ENCODE measurements around the gene KIN. TPM values are rescaled to one million over a fixed set of nuclear protein-coding genes. Genes with fewer than 3 reads are reported as not detected.
"Not testable (repeated sequence)": the region's sequence is repeated elsewhere in the genome, so short reads cannot be mapped to it uniquely, and the experiment has no call there.

The KIN gene
- total RNA-seq, 1 experiment from 2014 or later: 27.9 TPM

DNA sequence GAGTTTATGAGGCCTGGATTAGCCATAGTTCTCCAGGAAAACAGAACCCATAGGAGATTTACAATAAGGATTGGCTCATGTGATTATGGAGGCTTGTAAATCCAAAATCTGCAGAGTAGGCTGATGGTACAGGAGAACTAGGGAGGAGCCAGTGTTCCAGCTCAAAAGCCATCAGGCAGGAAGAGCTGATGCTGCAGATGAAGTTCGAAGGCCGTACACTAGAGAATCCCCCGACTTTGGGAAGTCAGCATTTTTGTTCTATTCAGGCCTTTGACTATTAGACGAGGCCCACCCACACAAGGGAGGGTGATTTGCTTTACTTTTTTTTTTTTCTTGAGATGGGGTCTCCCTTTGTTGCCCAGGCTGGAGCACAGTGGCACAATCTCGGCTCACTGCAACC, 37.6 kb downstream of the KIN start:
- no peaks in the 10 kb centered on the region for H3K4me1 ChIP-seq
- peaks cover 1% of the 10 kb centered on the region; the same call in 1 of the 2 replicates for H3K36me3 ChIP-seq (ENCODE audit: control insufficient read depth, insufficient read depth, low read length)
- intact Hi-C loops (cut with micrococcal nuclease; ENCODE audit: unreplicated experiment): no loop called here
- POLR2A ChIA-PET: no interaction called here
- no peak overlapping the region for H3K4me3 ChIP-seq (ENCODE audit: low read depth, low read length)
- Mint-ChIP-seq H3K9me3 (ENCODE audit: unreplicated experiment) (no peaks in the 10 kb centered on the region), H3K27ac (ENCODE audit: unreplicated experiment) (no peak overlapping the region), H3K4me1 (ENCODE audit: low read depth, unreplicated experiment) (no peaks in the 10 kb centered on the region), H3K36me3 (ENCODE audit: insufficient read depth, unreplicated experiment) (peaks cover 64% of the 10 kb centered on the region), H3K27me3 (ENCODE audit: insufficient read depth, unreplicated experiment) (no peaks in the 10 kb centered on the region), H3K4me3 (ENCODE audit: unreplicated experiment) (no peak overlapping the region)
- CTCF ChIA-PET: no interaction called here
- no peaks in the 10 kb centered on the region for H3K9me3 ChIP-seq
- BruUV-seq (replicated peaks): no TSS peak
- TF ChIP-seq, protein P1, sequence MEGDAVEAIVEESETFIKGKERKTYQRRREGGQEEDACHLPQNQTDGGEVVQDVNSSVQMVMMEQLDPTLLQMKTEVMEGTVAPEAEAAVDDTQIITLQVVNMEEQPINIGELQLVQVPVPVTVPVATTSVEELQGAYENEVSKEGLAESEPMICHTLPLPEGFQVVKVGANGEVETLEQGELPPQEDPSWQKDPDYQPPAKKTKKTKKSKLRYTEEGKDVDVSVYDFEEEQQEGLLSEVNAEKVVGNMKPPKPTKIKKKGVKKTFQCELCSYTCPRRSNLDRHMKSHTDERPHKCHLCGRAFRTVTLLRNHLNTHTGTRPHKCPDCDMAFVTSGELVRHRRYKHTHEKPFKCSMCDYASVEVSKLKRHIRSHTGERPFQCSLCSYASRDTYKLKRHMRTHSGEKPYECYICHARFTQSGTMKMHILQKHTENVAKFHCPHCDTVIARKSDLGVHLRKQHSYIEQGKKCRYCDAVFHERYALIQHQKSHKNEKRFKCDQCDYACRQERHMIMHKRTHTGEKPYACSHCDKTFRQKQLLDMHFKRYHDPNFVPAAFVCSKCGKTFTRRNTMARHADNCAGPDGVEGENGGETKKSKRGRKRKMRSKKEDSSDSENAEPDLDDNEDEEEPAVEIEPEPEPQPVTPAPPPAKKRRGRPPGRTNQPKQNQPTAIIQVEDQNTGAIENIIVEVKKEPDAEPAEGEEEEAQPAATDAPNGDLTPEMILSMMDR (IDR thresholded peaks at IDR 0.05; ENCODE audit: insufficient read depth in 1 of 2, low read depth in 1 of 2, low read length in 1 of 2, severe bottlenecking in 1 of 2, unreplicated experiment in 1 of 2): no peak
- DNase-seq: no peak
- H3K27me3 ChIP-seq (replicated peaks; ENCODE audit: control insufficient read depth, insufficient read depth, low read length): no peaks in the 10 kb centered on the region

DNA sequence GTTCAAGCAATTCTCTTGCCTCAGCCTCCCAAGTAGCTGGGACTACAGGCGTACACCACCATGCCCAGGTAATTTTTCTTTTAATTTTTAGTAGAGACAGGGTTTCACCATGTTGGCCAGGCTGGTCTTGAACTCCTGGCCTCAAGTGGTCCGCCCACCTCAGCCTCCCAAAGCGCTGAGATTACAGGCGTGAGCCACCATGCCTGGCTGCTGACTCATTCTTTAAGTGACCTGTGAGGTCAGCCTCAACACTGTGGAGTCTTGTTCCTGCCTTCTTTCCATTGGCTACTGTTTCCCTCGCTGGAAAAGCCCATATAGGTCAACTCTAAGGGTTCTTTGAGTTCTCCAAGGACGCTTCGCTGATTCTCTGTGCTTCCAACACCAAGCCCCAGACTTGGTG, 39.2 kb downstream of the KIN start:
- intact Hi-C loops (cut with micrococcal nuclease; ENCODE audit: unreplicated experiment); H3K4me1 ChIP-seq; H3K36me3 ChIP-seq (ENCODE audit: control insufficient read depth, insufficient read depth, low read length); DNase-seq; H3K27ac Mint-ChIP-seq (ENCODE audit: unreplicated experiment); H3K27me3 Mint-ChIP-seq (ENCODE audit: insufficient read depth, unreplicated experiment); H3K4me3 ChIP-seq (ENCODE audit: low read depth, low read length); H3K4me3 Mint-ChIP-seq (ENCODE audit: unreplicated experiment); H3K9me3 Mint-ChIP-seq (ENCODE audit: unreplicated experiment); BruUV-seq (replicated peaks); H3K27me3 ChIP-seq (replicated peaks; ENCODE audit: control insufficient read depth, insufficient read depth, low read length); POLR2A ChIA-PET; H3K9me3 ChIP-seq; H3K4me1 Mint-ChIP-seq (ENCODE audit: low read depth, unreplicated experiment): not testable (repeated sequence)
- CTCF ChIA-PET: interaction anchor here (1.2 kb wide), 1 partner anchor 223 kb away, joined by 3 read pairs; no protein-coding TSS in a partner anchor
- H3K36me3 Mint-ChIP-seq (ENCODE audit: insufficient read depth, unreplicated experiment): peaks cover 48% of the 10 kb centered on the region

DNA sequence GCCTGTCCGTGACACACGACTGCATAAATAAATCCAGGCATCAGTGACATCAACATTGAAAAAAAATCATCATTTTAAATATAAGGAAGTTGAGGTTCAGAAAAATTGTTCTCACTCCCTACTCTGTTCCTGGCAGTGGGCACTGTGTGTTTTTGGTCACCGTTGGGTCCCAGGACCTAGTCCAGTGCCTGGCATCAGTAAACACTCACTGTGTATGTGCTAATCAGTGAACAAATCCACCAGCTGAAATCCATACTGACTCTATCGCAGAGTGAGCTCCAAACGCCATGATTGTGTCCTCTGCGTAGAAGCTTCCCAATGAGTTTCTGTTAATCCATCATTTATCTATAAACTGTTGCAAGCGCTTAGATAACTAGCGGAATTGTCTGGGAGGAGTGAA, 43.5 kb downstream of the KIN start:
- CTCF ChIA-PET: no interaction called here
- TF ChIP-seq, protein P1 (IDR thresholded peaks at IDR 0.05; ENCODE audit: insufficient read depth in 1 of 2, low read depth in 1 of 2, low read length in 1 of 2, severe bottlenecking in 1 of 2, unreplicated experiment in 1 of 2): no peak

More for the DNA sequence above, 43.5 kb downstream of the KIN start:
- H3K27me3 Mint-ChIP-seq (ENCODE audit: insufficient read depth, unreplicated experiment): no peaks in the 10 kb centered on the region
- no peak overlapping the region for H3K27ac Mint-ChIP-seq (ENCODE audit: unreplicated experiment)
- no peak for DNase-seq
- POLR2A ChIA-PET: no interaction called here
- H3K27me3 ChIP-seq (replicated peaks; ENCODE audit: control insufficient read depth, insufficient read depth, low read length): no peaks in the 10 kb centered on the region
- H3K4me3 ChIP-seq (ENCODE audit: low read depth, low read length): no peak overlapping the region
- H3K9me3 ChIP-seq: no peaks in the 10 kb centered on the region
- peaks cover 7% of the 10 kb centered on the region for H3K36me3 Mint-ChIP-seq (ENCODE audit: insufficient read depth, unreplicated experiment)
- BruUV-seq (replicated peaks): no TSS peak
- no peaks in the 10 kb centered on the region for H3K4me1 ChIP-seq
- intact Hi-C loops (cut with micrococcal nuclease; ENCODE audit: unreplicated experiment): no loop called here
- no peaks in the 10 kb centered on the region for H3K4me1 Mint-ChIP-seq (ENCODE audit: low read depth, unreplicated experiment)
- H3K4me3 Mint-ChIP-seq (ENCODE audit: unreplicated experiment): no peak overlapping the region
- H3K9me3 Mint-ChIP-seq (ENCODE audit: unreplicated experiment): no peaks in the 10 kb centered on the region
- H3K36me3 ChIP-seq (ENCODE audit: control insufficient read depth, insufficient read depth, low read length): no peaks in the 10 kb centered on the region

All from Caco-2 (cell line).